Panc1 (cell line): Measurements from ENCODE around the gene UBR3.

Experiments
- CTCF ChIP-seq: fragments of 450-650 bp; IDR thresholded peaks from 2 replicates; pipeline ENCODE4 v1.5.1; 2017; ENCODE audit warnings: mild to moderate bottlenecking
- POLR2AphosphoS5 ChIP-seq: IDR thresholded peaks from 2 replicates; pipeline ENCODE4 v1.6.1; 2012; ENCODE audit warnings: mild to moderate bottlenecking, low read depth, low read length, moderate library complexity
- TCF7L2 ChIP-seq: IDR thresholded peaks from 2 replicates; pipeline ENCODE4 v1.6.1; 2011; ENCODE audit warnings: mild to moderate bottlenecking, low read depth, low read length, inconsistent platforms

DNA sequence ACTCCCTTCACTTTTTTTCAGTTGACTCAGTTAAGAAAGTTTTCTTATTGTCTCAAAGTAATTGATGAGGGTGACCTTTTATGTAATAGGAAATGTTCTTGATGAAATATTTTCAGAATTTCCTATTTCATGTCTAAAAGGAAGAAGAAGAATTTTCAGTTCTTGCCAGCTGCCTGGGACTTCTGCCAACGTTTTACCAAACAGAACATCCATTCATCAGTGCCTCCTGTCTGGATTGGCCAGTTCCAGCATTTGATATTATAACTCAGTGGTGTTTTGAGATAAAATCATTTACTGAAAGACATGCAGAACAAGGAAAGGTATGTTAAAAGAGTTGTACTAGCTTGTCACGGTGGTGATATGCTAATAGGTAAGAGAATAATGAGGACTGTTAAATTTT, 246.0 kb downstream of the UBR3 start:
- TF ChIP-seq CTCF = no peak
- no peak for TF ChIP-seq POLR2AphosphoS5
- TF ChIP-seq TCF7L2 = no peak
